MM.1S (cell line): ENCODE measurements around the gene S100A4.
"Not testable (repeated sequence)": the region's sequence is repeated elsewhere in the genome, so short reads cannot be mapped to it uniquely, and the experiment has no call there.

Source experiments
- DNase-seq: peaks from one replicate; pipeline ENCODE4 v3.0.0-alpha.2; 2015
- H2AFZ ChIP-seq: fragments of 300-600 bp; sonication (generic); 2 replicates; pipeline ENCODE4 v1.6.0; 2016; ENCODE audit warnings: antibody characterized with exemption, low read length
- H3F3A ChIP-seq: fragments of 300-600 bp; sonication (generic); 2 replicates; pipeline ENCODE4 v1.6.1; 2016; ENCODE audit warnings: mild to moderate bottlenecking, antibody characterized with exemption, low read length, moderate library complexity, mixed read lengths; ENCODE audit not compliant: insufficient read depth
- H3K27ac ChIP-seq: fragments of 300-600 bp; sonication (generic); 2 replicates; pipeline ENCODE4 v1.5.1; 2016; ENCODE audit warnings: mild to moderate bottlenecking, low read length
- H3K27me3 ChIP-seq: fragments of 300-600 bp; sonication (generic); replicated peaks from 2 replicates; pipeline ENCODE4 v1.6.0; 2016; ENCODE audit warnings: low read length; ENCODE audit not compliant: insufficient read depth
- H3K36me3 ChIP-seq: fragments of 300-600 bp; sonication (generic); replicated peaks from 2 replicates; pipeline ENCODE4 v1.6.1; 2016; ENCODE audit warnings: mild to moderate bottlenecking, low read length, mixed read lengths; ENCODE audit not compliant: insufficient read depth
- H3K4me1 ChIP-seq: fragments of 300-600 bp; sonication (generic); 2 replicates; pipeline ENCODE4 v1.6.1; 2016; ENCODE audit warnings: low read length, mixed read lengths
- H3K4me2 ChIP-seq: fragments of 300-600 bp; sonication (generic); 2 replicates; pipeline ENCODE4 v1.6.0; 2016; ENCODE audit warnings: low read depth, low read length
- H3K4me3 ChIP-seq: fragments of 300-600 bp; sonication (generic); 2 replicates; pipeline ENCODE4 v1.5.1; 2016; ENCODE audit warnings: low read length, mixed read lengths
- H3K79me2 ChIP-seq: fragments of 300-600 bp; sonication (generic); 2 replicates; pipeline ENCODE4 v1.6.1; 2016; ENCODE audit warnings: mixed run types, low read length, mixed read lengths
- H3K9ac ChIP-seq: fragments of 300-600 bp; sonication (generic); 2 replicates; pipeline ENCODE4 v1.6.1; 2016; ENCODE audit warnings: low read length, mixed read lengths
- H3K9me2 ChIP-seq: fragments of 300-600 bp; sonication (generic); replicated peaks from 2 replicates; pipeline ENCODE4 v1.6.1; 2016; ENCODE audit warnings: mild to moderate bottlenecking, low read length, mixed read lengths; ENCODE audit not compliant: insufficient read depth
- H3K9me3 ChIP-seq: fragments of 300-600 bp; sonication (generic); replicated peaks from 2 replicates; pipeline ENCODE4 v1.6.1; 2016; ENCODE audit warnings: mild to moderate bottlenecking, low read length, mixed read lengths; ENCODE audit not compliant: insufficient read depth
- H4K20me1 ChIP-seq: fragments of 300-600 bp; sonication (generic); 2 replicates; pipeline ENCODE4 v1.6.1; 2016; ENCODE audit warnings: mild to moderate bottlenecking, low read length, moderate library complexity, mixed read lengths; ENCODE audit not compliant: insufficient read depth
- CTCF ChIP-seq: fragments of 300-600 bp; sonication (generic); IDR thresholded peaks from 2 replicates; pipeline ENCODE4 v1.5.1; 2016; ENCODE audit warnings: antibody characterized with exemption, low read length, mixed read lengths
- EZH2 ChIP-seq: fragments of 300-600 bp; sonication (generic); optimal IDR thresholded peaks from 2 replicates; pipeline ENCODE3; 2017; ENCODE audit warnings: low read depth, mild to moderate bottlenecking, antibody characterized with exemption, low read length, mixed read lengths
- EZH2phosphoT487 ChIP-seq: fragments of 300-600 bp; sonication (generic); IDR thresholded peaks from 2 replicates; pipeline ENCODE4 v1.6.1; 2018; ENCODE audit warnings: antibody characterized with exemption, low read length

S100A4 gene

DNA sequence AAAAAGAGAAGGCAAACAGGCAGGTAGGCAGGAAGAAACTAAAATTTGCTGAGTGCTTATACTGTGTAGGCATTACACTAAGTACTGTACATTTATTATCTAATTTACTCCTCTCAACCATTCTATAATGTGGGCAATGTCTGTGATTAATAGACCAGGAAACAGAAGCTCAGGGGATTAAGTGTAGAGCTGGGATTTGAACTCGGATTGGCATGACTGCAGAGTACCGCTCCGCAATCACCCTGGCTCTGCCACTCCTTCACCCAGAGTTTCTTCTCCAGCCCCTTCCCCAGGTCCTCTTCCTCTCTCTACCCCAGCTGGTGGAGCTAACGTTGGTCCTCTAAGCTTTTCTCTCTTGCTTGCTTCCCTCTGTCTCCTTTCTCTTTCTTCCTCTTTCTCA, 31.5 kb upstream of the S100A4 start:
- DNase-seq = no peak
- H3K9me2 ChIP-seq = no peaks in the 10 kb centered on the region
- no peak overlapping the region for H3K9ac ChIP-seq
- H3K27me3 ChIP-seq = peaks cover 11% of the 10 kb centered on the region
- H3K36me3 ChIP-seq = no peaks in the 10 kb centered on the region
- H3K9me3 ChIP-seq = no peaks in the 10 kb centered on the region
- TF ChIP-seq EZH2 = no peak
- TF ChIP-seq EZH2phosphoT487 = no peak
- TF ChIP-seq CTCF = no peak
- no peak overlapping the region for H2AFZ ChIP-seq
- no peaks in the 10 kb centered on the region for H4K20me1 ChIP-seq
- no peak overlapping the region for H3K4me3 ChIP-seq
- H3K4me1 ChIP-seq = no peaks in the 10 kb centered on the region
- no peaks in the 10 kb centered on the region for H3F3A ChIP-seq
- H3K27ac ChIP-seq = no peak overlapping the region
- no peaks in the 10 kb centered on the region for H3K79me2 ChIP-seq
- no peak overlapping the region for H3K4me2 ChIP-seq

- H4K20me1 ChIP-seq, H3K9ac ChIP-seq, H3K4me2 ChIP-seq, H3K4me1 ChIP-seq, DNase-seq, H3F3A ChIP-seq, H3K27ac ChIP-seq, H3K9me2 ChIP-seq, H3K79me2 ChIP-seq, H3K9me3 ChIP-seq, H2AFZ ChIP-seq, H3K4me3 ChIP-seq, H3K36me3 ChIP-seq: not testable (repeated sequence)
- H3K27me3 ChIP-seq = peaks cover 11% of the 10 kb centered on the region
These were observed 29.9 kb upstream of the S100A4 start for GRCh38 chr1:153575497-153575896.

GRCh38 chr1:153575081-153575491, 29.5 kb upstream of the S100A4 start:
- not testable (repeated sequence) for H3K9me3 ChIP-seq, DNase-seq, H3F3A ChIP-seq, H3K79me2 ChIP-seq, H2AFZ ChIP-seq, H3K27ac ChIP-seq, H3K4me1 ChIP-seq, H3K9ac ChIP-seq, H4K20me1 ChIP-seq, H3K4me3 ChIP-seq, H3K9me2 ChIP-seq, H3K36me3 ChIP-seq, H3K4me2 ChIP-seq
- H3K27me3 ChIP-seq = peaks cover 11% of the 10 kb centered on the region

DNA sequence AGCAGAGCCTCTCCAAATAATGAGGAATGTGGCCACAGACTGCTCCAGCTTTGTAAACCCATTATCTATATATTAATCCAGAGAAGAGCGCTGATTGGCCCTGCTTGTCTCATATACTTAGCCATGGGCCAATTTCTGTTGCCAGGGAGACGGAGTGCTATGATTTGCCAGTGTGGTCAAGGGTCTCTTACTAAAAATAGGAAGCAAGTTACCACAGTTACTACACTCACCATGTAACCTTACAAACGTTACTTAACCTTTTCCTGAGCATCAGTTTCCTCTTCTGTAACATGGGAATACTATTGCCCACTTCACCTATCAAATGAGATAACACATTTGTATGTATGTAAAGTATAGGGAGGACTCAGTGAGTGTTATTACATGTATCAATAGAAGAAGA, 27.7 kb upstream of the S100A4 start:
- H3K4me2 ChIP-seq = no peak overlapping the region
- 0 out of 2 replicates have a peak, but pooled peaks cover 1% of the 10 kb centered on the region for H3K4me1 ChIP-seq
- H2AFZ ChIP-seq = no peak overlapping the region
- H3K36me3 ChIP-seq = no peaks in the 10 kb centered on the region
- no peaks in the 10 kb centered on the region for H4K20me1 ChIP-seq
- H3K9me2 ChIP-seq = no peaks in the 10 kb centered on the region
- H3K4me3 ChIP-seq = no peak overlapping the region
- H3K9me3 ChIP-seq = no peaks in the 10 kb centered on the region
- no peak overlapping the region for H3K27ac ChIP-seq
- no peak overlapping the region for H3K9ac ChIP-seq
- peaks cover 8% of the 10 kb centered on the region for H3K27me3 ChIP-seq
- H3K79me2 ChIP-seq = no peaks in the 10 kb centered on the region
- no peak for DNase-seq
- no peaks in the 10 kb centered on the region for H3F3A ChIP-seq
- no peak for TF ChIP-seq CTCF
- TF ChIP-seq EZH2phosphoT487 = no peak
- TF ChIP-seq EZH2 = no peak
